Ishikawa (cell line): Measurements from ENCODE around the gene MAPK4.

ENCODE experiments used
- CEBPB ChIP-seq: IDR thresholded peaks from 2 replicates; pipeline ENCODE4 v1.6.1; 2012
- CREB1 ChIP-seq: IDR thresholded peaks from 2 replicates; pipeline ENCODE4 v1.6.1; 2012; ENCODE audit warnings: low read depth
- EGR1 ChIP-seq: IDR thresholded peaks from 2 replicates; pipeline ENCODE4 v1.6.1; 2012
- EP300 ChIP-seq: IDR thresholded peaks from 2 replicates; pipeline ENCODE4 v1.6.1; 2012; ENCODE audit warnings: borderline replicate concordance
- MAX ChIP-seq: IDR thresholded peaks from 2 replicates; pipeline ENCODE4 v1.6.1; 2012
- RAD21 ChIP-seq: IDR thresholded peaks from 2 replicates; pipeline ENCODE4 v1.6.1; 2012; ENCODE audit warnings: low read depth
- YY1 ChIP-seq: IDR thresholded peaks from 2 replicates; pipeline ENCODE4 v1.6.1; 2012; ENCODE audit warnings: low read depth
- ZBTB7A ChIP-seq: IDR thresholded peaks from 2 replicates; pipeline ENCODE4 v1.6.1; 2012; ENCODE audit warnings: low read depth
- TF ChIP-seq, protein P1 (sequence below): IDR thresholded peaks from 2 replicates; pipeline ENCODE4 v1.6.1; 2012; ENCODE audit warnings: low read depth, mild to moderate bottlenecking

GRCh38 chr18:50578030-50578429, 18.1 kb downstream of the MAPK4 start:
- TF ChIP-seq MAX: no peak
- TF ChIP-seq, protein P1, sequence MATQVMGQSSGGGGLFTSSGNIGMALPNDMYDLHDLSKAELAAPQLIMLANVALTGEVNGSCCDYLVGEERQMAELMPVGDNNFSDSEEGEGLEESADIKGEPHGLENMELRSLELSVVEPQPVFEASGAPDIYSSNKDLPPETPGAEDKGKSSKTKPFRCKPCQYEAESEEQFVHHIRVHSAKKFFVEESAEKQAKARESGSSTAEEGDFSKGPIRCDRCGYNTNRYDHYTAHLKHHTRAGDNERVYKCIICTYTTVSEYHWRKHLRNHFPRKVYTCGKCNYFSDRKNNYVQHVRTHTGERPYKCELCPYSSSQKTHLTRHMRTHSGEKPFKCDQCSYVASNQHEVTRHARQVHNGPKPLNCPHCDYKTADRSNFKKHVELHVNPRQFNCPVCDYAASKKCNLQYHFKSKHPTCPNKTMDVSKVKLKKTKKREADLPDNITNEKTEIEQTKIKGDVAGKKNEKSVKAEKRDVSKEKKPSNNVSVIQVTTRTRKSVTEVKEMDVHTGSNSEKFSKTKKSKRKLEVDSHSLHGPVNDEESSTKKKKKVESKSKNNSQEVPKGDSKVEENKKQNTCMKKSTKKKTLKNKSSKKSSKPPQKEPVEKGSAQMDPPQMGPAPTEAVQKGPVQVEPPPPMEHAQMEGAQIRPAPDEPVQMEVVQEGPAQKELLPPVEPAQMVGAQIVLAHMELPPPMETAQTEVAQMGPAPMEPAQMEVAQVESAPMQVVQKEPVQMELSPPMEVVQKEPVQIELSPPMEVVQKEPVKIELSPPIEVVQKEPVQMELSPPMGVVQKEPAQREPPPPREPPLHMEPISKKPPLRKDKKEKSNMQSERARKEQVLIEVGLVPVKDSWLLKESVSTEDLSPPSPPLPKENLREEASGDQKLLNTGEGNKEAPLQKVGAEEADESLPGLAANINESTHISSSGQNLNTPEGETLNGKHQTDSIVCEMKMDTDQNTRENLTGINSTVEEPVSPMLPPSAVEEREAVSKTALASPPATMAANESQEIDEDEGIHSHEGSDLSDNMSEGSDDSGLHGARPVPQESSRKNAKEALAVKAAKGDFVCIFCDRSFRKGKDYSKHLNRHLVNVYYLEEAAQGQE: no peak
- TF ChIP-seq YY1: no peak
- no peak for TF ChIP-seq EP300
- no peak for TF ChIP-seq CEBPB
- TF ChIP-seq RAD21: no peak
- TF ChIP-seq ZBTB7A: no peak
- no peak for TF ChIP-seq CREB1
- no peak for TF ChIP-seq EGR1
